IPS DF 4.7 (cell line): Measurements from ENCODE around the gene SBNO2.

Experiments
- DNase-seq: peaks from one replicate; pipeline ENCODE4 v3.0.0-alpha.2; 2013; ENCODE audit warnings: low spot score; ENCODE audit errors: extremely low read depth

The SBNO2 gene

GRCh38 chr19:1076046-1076386, 98.1 kb downstream of the SBNO2 start:
- DNase-seq, result no peak

GRCh38 chr19:1074544-1075283, 99.4 kb downstream of the SBNO2 start:
- DNase-seq, result no peak

- DNase-seq, result no peak
Observed at GRCh38 chr19:1073956-1074517, 100.0 kb downstream of the SBNO2 start.

GRCh38 chr19:1073063-1073955, 100.8 kb downstream of the SBNO2 start:
- no peak for DNase-seq

DNA sequence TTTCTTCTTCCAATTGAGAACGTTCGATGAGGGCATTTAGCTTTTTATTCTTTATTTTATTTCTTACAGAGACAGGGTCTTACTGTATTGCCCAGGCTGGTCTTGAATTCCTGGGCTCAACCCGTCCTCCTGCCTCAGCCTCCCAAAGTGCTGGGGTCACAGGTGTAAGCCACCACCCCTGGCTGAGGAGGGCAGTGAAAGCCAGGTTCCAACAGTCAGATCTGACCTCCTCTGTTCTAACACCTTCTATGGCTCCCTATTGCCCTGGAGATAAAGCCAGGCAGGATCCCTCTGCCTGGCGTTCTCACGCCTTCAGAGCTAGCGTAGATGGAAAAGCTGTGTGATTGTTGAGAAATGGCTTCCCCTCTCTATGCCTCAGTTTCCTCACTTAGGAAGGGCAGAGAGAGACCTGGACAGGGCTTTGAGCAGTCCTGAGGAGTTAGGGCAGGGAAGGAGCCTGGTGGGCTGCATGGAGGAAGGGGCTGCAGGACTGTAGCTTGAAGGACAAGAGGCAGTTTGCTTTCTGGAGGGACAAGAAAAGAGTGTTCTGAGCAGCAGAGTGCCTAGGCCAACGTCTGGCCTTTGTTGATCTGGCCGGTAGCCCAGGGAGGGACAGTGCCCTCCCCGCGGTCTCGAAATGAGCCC, 101.6 kb downstream of the SBNO2 start:
- DNase-seq, result no peak

GRCh38 chr19:1070931-1071791, 102.9 kb downstream of the SBNO2 start:
- no peak for DNase-seq

DNA sequence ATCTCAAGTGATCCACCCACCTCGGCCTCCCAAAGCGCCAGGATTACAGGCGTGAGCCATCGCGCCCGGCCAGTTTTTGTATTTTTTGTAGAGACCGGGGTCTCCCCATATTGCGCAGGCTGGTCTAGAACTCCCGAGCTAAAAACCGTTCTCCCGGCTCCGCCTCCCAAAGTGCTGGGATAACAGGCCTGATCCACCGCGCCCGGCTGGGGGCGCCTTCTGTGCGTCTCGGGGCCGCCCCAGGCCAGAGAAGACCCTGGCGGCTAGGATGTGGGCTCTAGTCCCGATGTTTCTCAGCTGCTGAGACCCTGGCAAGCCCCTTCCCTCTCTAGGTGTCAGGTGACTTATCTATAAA, 103.5 kb downstream of the SBNO2 start:
- no peak for DNase-seq

DNA sequence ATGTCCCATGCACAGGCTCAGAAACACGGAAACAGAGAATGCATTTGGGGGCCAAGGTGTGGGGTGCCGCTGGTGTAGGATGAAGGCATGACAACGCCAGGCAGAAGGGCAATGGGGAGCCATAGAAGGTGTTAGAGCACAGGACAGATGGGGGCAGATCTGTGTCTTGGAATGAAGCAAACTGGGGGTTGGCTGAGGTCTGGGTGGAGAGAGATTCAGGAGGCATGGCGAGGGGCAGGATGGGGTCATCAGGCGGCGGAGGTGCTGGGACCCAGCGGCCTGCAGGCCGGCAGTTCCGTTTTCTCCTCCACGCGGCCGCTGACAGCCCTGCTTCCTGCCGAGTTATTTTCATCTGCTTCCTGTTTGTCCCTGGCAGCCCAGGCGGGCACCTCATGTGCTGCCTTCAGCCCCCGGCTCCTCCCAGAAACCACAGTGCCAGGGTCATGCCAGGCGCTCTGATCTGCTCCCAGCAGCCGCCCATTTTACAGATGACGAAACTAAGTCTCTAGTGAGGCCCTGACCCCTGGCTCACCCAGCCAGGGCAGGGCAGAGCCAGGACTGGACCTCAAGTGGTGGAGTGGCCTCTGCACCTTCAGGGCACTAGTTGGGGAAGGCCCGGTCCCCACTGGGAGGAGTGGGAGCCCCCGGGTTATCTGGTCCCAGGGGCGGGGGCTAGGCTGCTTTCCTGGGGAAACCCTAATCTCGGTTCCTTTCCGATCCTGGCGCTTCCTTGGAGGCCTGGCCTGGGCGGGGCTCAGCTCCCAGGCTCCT, 104.9 kb downstream of the SBNO2 start:
- DNase-seq, result no peak

- no peak for DNase-seq
Observed at GRCh38 chr19:1068009-1069001, 105.8 kb downstream of the SBNO2 start.

DNA sequence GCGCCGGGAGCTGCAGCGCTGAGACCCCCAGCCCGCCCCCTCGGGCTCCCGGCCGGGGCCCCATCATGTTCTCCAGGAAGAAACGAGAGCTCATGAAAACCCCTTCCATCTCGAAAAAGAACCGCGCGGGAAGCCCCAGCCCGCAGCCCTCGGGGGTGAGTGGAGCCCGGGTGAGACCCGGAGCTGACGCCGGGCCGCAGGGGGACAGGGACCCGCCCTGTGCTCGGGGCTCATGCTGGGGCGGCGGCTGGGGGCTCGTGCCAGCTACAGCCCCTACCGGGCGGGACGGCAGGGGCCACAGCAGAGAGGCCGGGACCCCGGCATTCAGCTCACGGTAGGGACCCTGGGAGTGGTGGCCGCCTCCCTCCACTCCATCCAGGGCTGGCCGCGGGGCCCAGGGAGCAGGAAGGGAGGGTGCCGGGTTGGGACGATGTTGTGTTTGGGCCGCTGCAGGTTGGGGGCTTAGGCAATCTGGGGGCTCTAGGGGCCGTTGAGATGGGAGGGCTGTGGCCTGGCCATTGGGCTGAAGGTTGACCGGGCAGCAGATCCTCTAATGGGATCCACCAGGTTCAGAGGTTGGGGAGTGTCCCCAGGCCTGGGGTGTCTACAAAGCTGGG, 106.6 kb downstream of the SBNO2 start:
- no peak for DNase-seq

DNA sequence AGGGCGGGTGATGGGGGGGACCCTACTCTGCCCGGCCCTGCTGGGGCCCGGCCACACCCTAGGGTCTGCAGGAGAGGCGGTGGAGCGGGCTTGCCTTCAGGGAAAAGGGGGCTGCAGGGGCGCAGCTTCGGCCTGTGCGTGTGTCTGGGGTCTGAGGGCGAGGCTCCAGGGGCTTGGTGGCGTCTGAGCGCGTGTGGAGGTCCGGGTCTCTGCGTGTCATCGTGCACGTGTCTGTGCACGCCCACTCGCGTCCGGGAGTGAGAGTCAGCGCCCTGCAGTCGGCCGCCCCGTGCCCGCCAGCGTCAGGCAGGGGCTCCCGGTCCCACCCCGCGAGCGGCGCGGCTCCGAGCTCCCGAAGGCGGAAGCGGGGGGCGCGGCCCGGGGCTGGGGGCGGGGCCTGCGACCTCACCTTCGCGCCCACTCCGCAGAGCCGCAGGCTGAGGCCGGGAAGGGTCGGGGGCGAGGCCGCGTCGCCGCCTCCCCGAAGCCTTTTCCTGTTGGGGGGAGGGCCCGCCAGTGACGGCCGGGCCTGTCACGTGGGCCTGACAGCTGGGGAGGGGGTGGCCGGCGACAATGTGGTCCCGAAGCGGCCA, 107.2 kb downstream of the SBNO2 start, which contains the start of gene ARHGAP45:
ARHGAP45 (plus strand) TSS at position 420 of the 593 bp plus-strand sequence. CDS start 239 bp downstream, outside the sequence.
- no peak for DNase-seq

GRCh38 chr19:1066251-1066747, 107.8 kb downstream of the SBNO2 start:
- no peak for DNase-seq

- no peak for DNase-seq
Observed at GRCh38 chr19:1065606-1066109, 108.4 kb downstream of the SBNO2 start.

GRCh38 chr19:1064661-1065605, 109.1 kb downstream of the SBNO2 start:
- no peak for DNase-seq

DNA sequence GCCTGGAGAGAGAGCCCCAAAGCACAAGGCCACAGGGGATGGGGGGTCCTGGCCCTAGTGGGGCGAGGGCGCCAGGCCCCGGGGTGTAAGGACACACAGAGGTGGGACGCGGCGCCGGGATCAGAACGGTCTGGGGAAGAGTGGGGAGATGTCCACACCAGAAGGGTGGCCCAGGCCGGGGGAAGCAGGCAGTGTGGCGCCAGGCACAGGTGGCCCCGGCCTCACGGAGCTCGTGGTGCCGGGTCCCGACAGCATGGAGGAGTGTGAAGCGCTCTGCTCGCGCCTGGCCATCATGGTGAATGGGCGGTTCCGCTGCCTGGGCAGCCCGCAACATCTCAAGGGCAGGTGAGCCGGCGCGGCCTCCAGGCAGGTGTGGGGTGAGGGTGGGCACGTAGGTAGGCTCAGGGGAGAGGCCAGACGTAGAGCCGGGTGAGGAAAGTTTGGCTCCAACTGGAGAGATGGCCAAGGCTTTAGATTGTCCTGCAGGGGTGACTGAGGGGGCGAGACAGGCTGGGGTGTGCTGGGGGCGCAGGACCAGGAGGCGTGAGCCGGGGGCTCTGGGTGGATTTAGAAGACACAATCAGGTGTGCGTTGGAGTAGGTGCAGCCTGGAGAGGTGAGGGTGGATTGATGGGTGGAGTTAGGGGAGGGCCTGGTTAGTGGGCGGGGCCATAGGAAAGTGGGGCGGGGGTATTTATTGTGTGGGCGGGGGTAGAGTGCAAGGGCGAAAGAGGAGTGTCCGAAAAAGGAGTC, 110.0 kb downstream of the SBNO2 start:
- DNase-seq, result no peak
